SK-N-SH treated with all-trans-retinoic acid at 6 μM for 48 hours (cell line): ENCODE results near the gene PTGIR.

Source experiments
- ATAC-seq: fragments of 200-7000 bp; cut with Tn5 transposase; 3 replicates; pipeline ENCODE4 v1.9.1; 2020; ENCODE audit warnings: mild to moderate bottlenecking, moderate library complexity
- ARNTL ChIP-seq: fragments of 450-650 bp; formaldehyde crosslinking; IDR thresholded peaks from 2 replicates; pipeline ENCODE4 v1.5.0; 2020; ENCODE audit warnings: low read depth, mild to moderate bottlenecking, moderate library complexity, borderline replicate concordance
- BACH2 ChIP-seq: fragments of 250-450 bp; sonication (Bioruptor Pico); IDR thresholded peaks from 2 replicates; pipeline ENCODE4 v1.9.0; 2021; ENCODE audit warnings: mild to moderate bottlenecking, borderline replicate concordance
- CREB5 ChIP-seq: fragments of 250-450 bp; sonication (Bioruptor Pico); IDR thresholded peaks from 2 replicates; pipeline ENCODE4 v1.5.1; 2020; ENCODE audit warnings: low read depth, mild to moderate bottlenecking, moderate library complexity
- CSDC2 ChIP-seq: fragments of 250-450 bp; sonication (Bioruptor Pico); IDR thresholded peaks from 2 replicates; pipeline ENCODE4 v1.5.0; 2020; ENCODE audit warnings: mild to moderate bottlenecking, moderate library complexity
- ESRRG ChIP-seq: fragments of 250-450 bp; sonication (Bioruptor Pico); IDR thresholded peaks from 2 replicates; pipeline ENCODE4 v1.6.1; 2021; ENCODE audit warnings: mild to moderate bottlenecking
- GLIS3 ChIP-seq: fragments of 250-450 bp; sonication (Bioruptor Pico); IDR thresholded peaks from 2 replicates; pipeline ENCODE4 v1.5.0; 2020; ENCODE audit warnings: mild to moderate bottlenecking, moderate library complexity
- ISL1 ChIP-seq: fragments of 250-450 bp; sonication (Bioruptor Pico); IDR thresholded peaks from 2 replicates; pipeline ENCODE4 v2.1.2; 2022; ENCODE audit warnings: mild to moderate bottlenecking, moderate library complexity
- OSR1 ChIP-seq: fragments of 250-450 bp; sonication (Bioruptor Pico); IDR thresholded peaks from 2 replicates; pipeline ENCODE4 v1.8.0; 2022; ENCODE audit warnings: moderate library complexity, mild to moderate bottlenecking, inconsistent platforms
- PATZ1 ChIP-seq: fragments of 250-450 bp; sonication (Bioruptor Pico); IDR thresholded peaks from 2 replicates; pipeline ENCODE4 v1.8.0; 2020; ENCODE audit warnings: mild to moderate bottlenecking, moderate library complexity, borderline replicate concordance
- POU6F1 ChIP-seq: fragments of 250-450 bp; sonication (Bioruptor Pico); IDR thresholded peaks from 2 replicates; pipeline ENCODE4 v1.8.0; 2021; ENCODE audit warnings: low read depth, mild to moderate bottlenecking, moderate library complexity, borderline replicate concordance
- PPARA ChIP-seq: fragments of 250-450 bp; sonication (Bioruptor Pico); IDR thresholded peaks from 2 replicates; pipeline ENCODE4 v1.5.0; 2020; ENCODE audit warnings: mild to moderate bottlenecking, borderline replicate concordance
- RARB ChIP-seq: fragments of 250-450 bp; sonication (Bioruptor Pico); IDR thresholded peaks from 2 replicates; pipeline ENCODE4 v1.8.0; 2021; ENCODE audit warnings: mild to moderate bottlenecking, moderate library complexity
- SNAI2 ChIP-seq: fragments of 250-450 bp; sonication (Bioruptor Pico); IDR thresholded peaks from 2 replicates; pipeline ENCODE4 v1.5.0; 2020; ENCODE audit warnings: mild to moderate bottlenecking, moderate library complexity
- TCF4 ChIP-seq: fragments of 250-450 bp; sonication (Bioruptor Pico); IDR thresholded peaks from 2 replicates; pipeline ENCODE4 v1.8.0; 2021; ENCODE audit warnings: mild to moderate bottlenecking, moderate library complexity, borderline replicate concordance
- TOX ChIP-seq: fragments of 250-450 bp; sonication (Bioruptor Pico); IDR thresholded peaks from 2 replicates; pipeline ENCODE4 v1.8.0; 2021; ENCODE audit warnings: mild to moderate bottlenecking, moderate library complexity, borderline replicate concordance
- TSHZ2 ChIP-seq: fragments of 250-450 bp; sonication (Bioruptor Pico); IDR thresholded peaks from 2 replicates; pipeline ENCODE4 v1.5.0; 2020; ENCODE audit warnings: mild to moderate bottlenecking, moderate library complexity
- ZC3H10 ChIP-seq: fragments of 250-450 bp; sonication (Bioruptor Pico); IDR thresholded peaks from 2 replicates; pipeline ENCODE4 v1.5.1; 2021; ENCODE audit warnings: mild to moderate bottlenecking, moderate library complexity
- ZFP30 ChIP-seq: fragments of 450-650 bp; formaldehyde crosslinking; IDR thresholded peaks from 2 replicates; pipeline ENCODE4 v1.5.0; 2022; ENCODE audit warnings: mild to moderate bottlenecking, moderate library complexity
- ZNF565 ChIP-seq: fragments of 450-650 bp; formaldehyde crosslinking; conservative IDR thresholded peaks from 2 replicates; pipeline ENCODE4 v1.5.0; 2020; ENCODE audit warnings: low read depth, mild to moderate bottlenecking, moderate library complexity
- ZNF70 ChIP-seq: fragments of 450-650 bp; formaldehyde crosslinking; IDR thresholded peaks from 2 replicates; pipeline ENCODE4 v1.5.0; 2020; ENCODE audit warnings: mild to moderate bottlenecking, moderate library complexity

Gene PTGIR

GRCh38 chr19:46618670-46619231, 6.1 kb downstream of the PTGIR start:
- ATAC-seq, result no peak
- no peak for TF ChIP-seq TSHZ2 (CRISPR knock-in tag)
- no peak for TF ChIP-seq ZNF565 (CRISPR knock-in tag)
- no peak for TF ChIP-seq ZNF70 (CRISPR knock-in tag)
- no peak for TF ChIP-seq ISL1 (CRISPR knock-in tag)

- TF ChIP-seq TOX (no peak), RARB (CRISPR knock-in tag) (no peak), PPARA (CRISPR knock-in tag) (no peak), GLIS3 (no peak), ESRRG (CRISPR knock-in tag) (no peak), CSDC2 (no peak), SNAI2 (no peak), ZFP30 (CRISPR knock-in tag) (no peak), BACH2 (CRISPR knock-in tag) (no peak), ZNF565 (CRISPR knock-in tag) (no peak)
- ATAC-seq, result no peak
Measured at GRCh38 chr19:46617601-46618000, 7.3 kb downstream of the PTGIR start.

- peak; percentile 85 for ATAC-seq
- TF ChIP-seq SNAI2 (no peak), ZFP30 (CRISPR knock-in tag) (no peak), TSHZ2 (CRISPR knock-in tag) (peak; percentile 43; the same call in 1 of the 2 replicates), ZNF70 (CRISPR knock-in tag) (0 out of 2 replicates have a peak, but pooled peaks have one; percentile 8), PATZ1 (CRISPR knock-in tag) (no peak), ISL1 (CRISPR knock-in tag) (no peak), ARNTL (CRISPR knock-in tag) (no peak), ZNF565 (CRISPR knock-in tag) (0 out of 2 replicates have a peak, but pooled peaks have one; percentile 36), PPARA (CRISPR knock-in tag) (no peak), CREB5 (CRISPR knock-in tag) (no peak), ZC3H10 (CRISPR knock-in tag) (no peak), GLIS3 (no peak), OSR1 (CRISPR knock-in tag) (no peak), POU6F1 (CRISPR knock-in tag) (no peak), TCF4 (CRISPR knock-in tag) (peak; percentile 59; the same call in 1 of the 2 replicates), RARB (CRISPR knock-in tag) (no peak)
Measured at GRCh38 chr19:46616631-46617322, 8.1 kb downstream of the PTGIR start.
